ENCODE measurements around the gene ATP6V1C2.

The ATP6V1C2 gene

GRCh38 chr2:10721396-10722251 is at the start of gene ATP6V1C2:
TSS of gene ATP6V1C2 (plus strand) at chr2:10721630. CDS start at chr2:10722850, 1,220 bp downstream.
- DNase-seq = no peak

- DNase-seq = no peak
Measured at GRCh38 chr2:10675131-10675530, 46.3 kb upstream of the ATP6V1C2 start.

GRCh38 chr2:10678225-10678624 is 43.2 kb upstream of the ATP6V1C2 start:
- no peak for DNase-seq

GRCh38 chr2:10680214-10680613 is 41.2 kb upstream of the ATP6V1C2 start:
- no peak for DNase-seq

GRCh38 chr2:10680957-10681356 is 40.5 kb upstream of the ATP6V1C2 start:
- no peak for DNase-seq

- DNase-seq = no peak
Measured at GRCh38 chr2:10686176-10686730, 35.2 kb upstream of the ATP6V1C2 start.

- DNase-seq = no peak
Measured at GRCh38 chr2:10688921-10689807, 32.3 kb upstream of the ATP6V1C2 start.

- DNase-seq = no peak
Measured at GRCh38 chr2:10691521-10691920, 29.9 kb upstream of the ATP6V1C2 start.

GRCh38 chr2:10700078-10700803 is 21.2 kb upstream of the ATP6V1C2 start:
- no peak for DNase-seq

GRCh38 chr2:10704034-10704594 is 17.3 kb upstream of the ATP6V1C2 start:
- no peak for DNase-seq

GRCh38 chr2:10706033-10706432 is 15.4 kb upstream of the ATP6V1C2 start:
- DNase-seq = no peak

- no peak for DNase-seq
Measured at GRCh38 chr2:10707831-10708230, 13.6 kb upstream of the ATP6V1C2 start.

- DNase-seq = no peak
Measured at GRCh38 chr2:10709290-10709939, 12.0 kb upstream of the ATP6V1C2 start.

GRCh38 chr2:10712185-10712809 is 9.1 kb upstream of the ATP6V1C2 start:
- DNase-seq = no peak

GRCh38 chr2:10716581-10716980 is 4.8 kb upstream of the ATP6V1C2 start:
- no peak for DNase-seq

- no peak for DNase-seq
Measured at GRCh38 chr2:10717628-10718027, 3.8 kb upstream of the ATP6V1C2 start.

- no peak for DNase-seq
Measured at GRCh38 chr2:10720306-10720705, 1.1 kb upstream of the ATP6V1C2 start.

GRCh38 chr2:10720947-10721395 is 459 bp upstream of the ATP6V1C2 start:
- DNase-seq = no peak

- DNase-seq = no peak
Measured at GRCh38 chr2:10722252-10722825, 909 bp downstream of the ATP6V1C2 start.

GRCh38 chr2:10732924-10733565 is 11.6 kb downstream of the ATP6V1C2 start:
- DNase-seq = peak; percentile 25
